HG02970 (cell line): ENCODE data around the gene HERPUD1.
"Not testable (repeated sequence)": the region's sequence is repeated elsewhere in the genome, so short reads cannot be mapped to it uniquely, and the experiment has no call there.

Source experiments
- ATAC-seq: cut with Tn5 transposase; IDR thresholded peaks from one replicate; pipeline ENCODE4 v1.9.1; 2021; ENCODE audit warnings: mild to moderate bottlenecking, moderate library complexity, moderate number of reproducible peaks; ENCODE audit not compliant: unreplicated experiment, low FRiP score

HERPUD1 gene

GRCh38 chr16:56977823-56978430 lies 46.0 kb downstream of the HERPUD1 start:
- no peak for ATAC-seq

- no peak for ATAC-seq
These were observed 48.2 kb downstream of the HERPUD1 start for GRCh38 chr16:56980201-56980535.

GRCh38 chr16:56980792-56981724 lies 49.1 kb downstream of the HERPUD1 start:
- no peak for ATAC-seq

GRCh38 chr16:56981729-56982271 lies 49.9 kb downstream of the HERPUD1 start:
- ATAC-seq, result no peak

GRCh38 chr16:56982695-56983094 lies 50.8 kb downstream of the HERPUD1 start:
- no peak for ATAC-seq

GRCh38 chr16:56983211-56983751 lies 51.3 kb downstream of the HERPUD1 start:
- ATAC-seq, result no peak

GRCh38 chr16:56984639-56985038 lies 52.7 kb downstream of the HERPUD1 start:
- ATAC-seq, result no peak

- ATAC-seq, result no peak
These were observed 53.5 kb downstream of the HERPUD1 start for GRCh38 chr16:56985288-56985961.

GRCh38 chr16:56985962-56986360 lies 54.0 kb downstream of the HERPUD1 start:
- ATAC-seq, result no peak

GRCh38 chr16:56986361-56986760 lies 54.4 kb downstream of the HERPUD1 start:
- ATAC-seq, result no peak

- not testable (repeated sequence) for ATAC-seq
These were observed 55.0 kb downstream of the HERPUD1 start for GRCh38 chr16:56986908-56987307.

GRCh38 chr16:56987692-56988091 lies 55.8 kb downstream of the HERPUD1 start:
- ATAC-seq, result no peak

- ATAC-seq, result no peak
These were observed 56.4 kb downstream of the HERPUD1 start for GRCh38 chr16:56988161-56988947.

- ATAC-seq, result peak; percentile 54
These were observed 57.3 kb downstream of the HERPUD1 start, which contains the start of gene NLRC5 for GRCh38 chr16:56988948-56989945. Gene NLRC5, plus strand, starts transcription at chr16:56989557. Its CDS starts 31,156 bp downstream, at chr16:57020713.

- no peak for ATAC-seq
These were observed 58.0 kb downstream of the HERPUD1 start for GRCh38 chr16:56989988-56990387.

GRCh38 chr16:56990407-56991286 lies 58.7 kb downstream of the HERPUD1 start:
- no peak for ATAC-seq

GRCh38 chr16:56992431-56992830 lies 60.5 kb downstream of the HERPUD1 start:
- ATAC-seq, result not testable (repeated sequence)

- ATAC-seq, result no peak
These were observed 61.3 kb downstream of the HERPUD1 start for GRCh38 chr16:56993204-56993603.
